WERI-Rb-1 (cell line): ENCODE results near the gene SLC35A3.
A peak's percentile ranks its signal among the peaks of the same experiment; 100 is the strongest.
"Not testable (repeated sequence)": the region's sequence is repeated elsewhere in the genome, so short reads cannot be mapped to it uniquely, and the experiment has no call there.

Source experiments
- DNase-seq: peaks from one replicate; pipeline ENCODE4 v3.0.0-alpha.2; 2020
- H3K27ac ChIP-seq: fragments of 250-450 bp; sonication (Bioruptor Pico); 2 replicates; pipeline ENCODE4 v1.5.1; 2020; ENCODE audit warnings: mild to moderate bottlenecking, moderate library complexity
- H3K27me3 ChIP-seq: fragments of 250-450 bp; sonication (Bioruptor Pico); 2 replicates; pipeline ENCODE4 v1.5.1; 2021; ENCODE audit warnings: mild to moderate bottlenecking, low read depth, moderate library complexity; ENCODE audit not compliant: insufficient read depth, severe bottlenecking
- H3K36me3 ChIP-seq: fragments of 250-450 bp; sonication (Bioruptor Pico); 2 replicates; pipeline ENCODE4 v1.5.1; 2020; ENCODE audit warnings: mild to moderate bottlenecking, moderate library complexity
- H3K4me3 ChIP-seq: 2 replicates; pipeline ENCODE4 v1.5.1; 2011; ENCODE audit warnings: low read depth, mild to moderate bottlenecking, control low read depth, low read length
- H3K9me3 ChIP-seq: fragments of 250-450 bp; sonication (Bioruptor Pico); 2 replicates; pipeline ENCODE4 v1.5.1; 2021; ENCODE audit warnings: mild to moderate bottlenecking, moderate library complexity; ENCODE audit not compliant: severe bottlenecking
- TF ChIP-seq, protein P1 (sequence below): IDR thresholded peaks from 2 replicates; pipeline ENCODE4 v1.5.1; 2011; ENCODE audit warnings: low read depth, mild to moderate bottlenecking, control low read depth, inconsistent platforms, low read length

Gene SLC35A3

DNA sequence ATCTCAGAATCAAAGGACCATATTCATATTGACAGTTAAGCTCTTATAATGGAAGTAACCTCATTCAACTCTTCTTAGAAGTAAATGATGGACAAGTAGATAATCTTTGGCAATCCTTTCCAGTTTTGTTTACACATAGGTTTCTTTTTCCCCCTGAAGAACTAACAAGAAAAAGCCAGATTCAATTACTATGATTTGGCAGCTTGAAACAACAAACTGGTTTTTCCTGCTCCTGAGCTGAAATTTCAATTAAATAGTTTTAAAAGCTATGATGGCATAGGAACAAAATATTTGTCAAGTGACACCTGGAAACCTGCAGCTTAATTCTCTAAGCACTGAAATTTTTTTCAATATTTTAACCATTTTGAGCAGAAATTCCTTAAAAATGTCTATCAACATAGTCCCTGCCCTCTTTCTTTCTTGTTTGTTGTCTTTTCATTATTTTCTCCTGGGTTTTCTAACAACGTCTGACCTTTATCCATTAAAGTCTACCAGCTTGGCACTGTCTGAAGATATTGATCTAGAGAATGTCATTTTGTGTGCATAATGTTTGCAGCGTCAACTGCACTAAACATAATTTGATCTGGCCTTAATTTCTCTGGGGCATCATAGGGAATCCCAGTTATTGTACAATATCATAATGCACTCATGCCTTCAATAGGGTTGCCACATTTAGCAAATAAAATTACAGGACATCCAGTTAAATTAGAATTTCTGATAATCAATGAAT, 4.0 kb upstream of the SLC35A3 start:
- DNase-seq = no peak
- Histone ChIP-seq H3K27ac (no peak overlapping the region), H3K36me3 (no peaks in the 10 kb centered on the region), H3K27me3 (no peaks in the 10 kb centered on the region), H3K4me3 (no peak overlapping the region), H3K9me3 (no peaks in the 10 kb centered on the region)
- TF ChIP-seq, protein P1, sequence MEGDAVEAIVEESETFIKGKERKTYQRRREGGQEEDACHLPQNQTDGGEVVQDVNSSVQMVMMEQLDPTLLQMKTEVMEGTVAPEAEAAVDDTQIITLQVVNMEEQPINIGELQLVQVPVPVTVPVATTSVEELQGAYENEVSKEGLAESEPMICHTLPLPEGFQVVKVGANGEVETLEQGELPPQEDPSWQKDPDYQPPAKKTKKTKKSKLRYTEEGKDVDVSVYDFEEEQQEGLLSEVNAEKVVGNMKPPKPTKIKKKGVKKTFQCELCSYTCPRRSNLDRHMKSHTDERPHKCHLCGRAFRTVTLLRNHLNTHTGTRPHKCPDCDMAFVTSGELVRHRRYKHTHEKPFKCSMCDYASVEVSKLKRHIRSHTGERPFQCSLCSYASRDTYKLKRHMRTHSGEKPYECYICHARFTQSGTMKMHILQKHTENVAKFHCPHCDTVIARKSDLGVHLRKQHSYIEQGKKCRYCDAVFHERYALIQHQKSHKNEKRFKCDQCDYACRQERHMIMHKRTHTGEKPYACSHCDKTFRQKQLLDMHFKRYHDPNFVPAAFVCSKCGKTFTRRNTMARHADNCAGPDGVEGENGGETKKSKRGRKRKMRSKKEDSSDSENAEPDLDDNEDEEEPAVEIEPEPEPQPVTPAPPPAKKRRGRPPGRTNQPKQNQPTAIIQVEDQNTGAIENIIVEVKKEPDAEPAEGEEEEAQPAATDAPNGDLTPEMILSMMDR = no peak

DNA sequence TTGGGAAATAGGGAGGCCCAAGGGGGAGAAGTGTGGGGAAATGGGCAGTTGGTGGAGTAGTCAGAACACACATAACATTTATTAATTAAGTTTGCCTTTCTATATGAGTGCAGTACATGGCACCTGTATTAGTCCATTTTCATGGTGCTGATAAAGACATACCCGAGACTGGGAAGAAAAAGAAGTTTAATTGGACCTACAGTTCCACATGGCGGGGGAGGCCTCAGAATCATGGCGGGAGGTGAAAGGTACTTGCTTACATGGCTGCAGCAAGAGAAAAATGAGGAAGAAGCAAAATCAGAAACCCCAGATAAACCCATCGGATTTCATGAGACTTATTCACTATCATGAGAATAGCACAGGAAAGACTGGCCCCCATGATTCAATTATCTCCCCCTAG, 1.6 kb upstream of the SLC35A3 start:
- Histone ChIP-seq H3K4me3 (no peak overlapping the region), H3K27me3 (no peaks in the 10 kb centered on the region), H3K27ac (no peak overlapping the region), H3K9me3 (no peaks in the 10 kb centered on the region), H3K36me3 (no peaks in the 10 kb centered on the region)
- no peak for DNase-seq
- TF ChIP-seq, protein P1 = no peak

DNA sequence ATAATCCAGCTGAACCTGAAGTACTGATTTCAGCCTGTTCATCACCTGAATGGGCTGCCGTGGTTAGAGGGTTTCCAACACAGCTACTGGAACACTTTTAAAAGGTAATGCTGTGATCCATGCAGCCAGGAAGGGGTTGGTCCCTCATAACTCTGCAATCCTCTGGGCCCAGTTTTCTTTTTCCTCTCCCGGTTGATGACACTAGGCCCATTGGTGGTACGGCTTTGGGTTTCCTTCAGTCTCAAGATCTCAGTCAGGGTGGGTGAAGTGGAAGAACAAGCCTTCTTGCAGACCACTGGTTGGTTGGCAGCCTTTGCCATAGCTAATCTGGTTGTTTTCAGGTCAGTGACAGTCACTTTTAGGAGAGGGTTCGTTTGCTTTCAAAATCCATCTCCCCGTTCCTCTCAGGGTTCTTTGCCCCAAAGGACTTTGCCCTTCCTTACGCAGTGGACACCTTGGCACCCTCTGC, 502 bp upstream of the SLC35A3 start:
- peak; percentile 14 for DNase-seq
- Histone ChIP-seq H3K27ac (peak overlapping the region; percentile 69), H3K9me3 (no peaks in the 10 kb centered on the region), H3K4me3 (peak overlapping the region; percentile 77), H3K36me3 (no peaks in the 10 kb centered on the region), H3K27me3 (no peaks in the 10 kb centered on the region)
- TF ChIP-seq, protein P1 = no peak

DNA sequence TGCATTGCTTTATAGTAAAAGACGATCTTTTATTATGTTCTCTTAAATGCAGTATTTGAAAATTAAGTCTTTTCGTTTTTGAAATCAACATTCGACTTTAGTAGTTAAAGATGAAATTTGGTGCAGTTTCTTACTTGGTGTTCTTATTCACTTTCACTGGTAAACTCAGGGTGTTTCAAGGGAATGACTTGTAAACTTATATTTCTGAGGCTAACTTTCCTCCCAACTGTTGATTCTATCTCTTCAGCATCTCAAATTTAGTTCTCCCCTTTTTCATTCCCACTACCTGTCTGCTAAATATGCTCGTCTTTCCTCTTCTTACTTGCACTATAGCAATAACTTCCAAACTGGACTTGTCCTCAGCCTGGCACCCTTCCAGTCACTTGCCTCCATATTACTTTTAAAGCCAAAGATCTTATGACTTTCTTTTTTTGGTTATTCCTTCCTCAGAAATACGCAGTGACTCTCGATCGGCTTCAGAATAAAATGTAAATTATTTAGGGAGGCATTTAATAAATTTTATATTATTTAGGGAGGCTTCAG, 988 bp downstream of the SLC35A3 start:
- H3K27me3 ChIP-seq = no peaks in the 10 kb centered on the region
- no peaks in the 10 kb centered on the region for H3K9me3 ChIP-seq
- H3K4me3 ChIP-seq = peak overlapping the region; percentile 77
- no peak for DNase-seq
- H3K36me3 ChIP-seq = peaks cover 7% of the 10 kb centered on the region; the same call in 1 of the 2 replicates
- TF ChIP-seq, protein P1 = no peak
- H3K27ac ChIP-seq = no peak overlapping the region

DNA sequence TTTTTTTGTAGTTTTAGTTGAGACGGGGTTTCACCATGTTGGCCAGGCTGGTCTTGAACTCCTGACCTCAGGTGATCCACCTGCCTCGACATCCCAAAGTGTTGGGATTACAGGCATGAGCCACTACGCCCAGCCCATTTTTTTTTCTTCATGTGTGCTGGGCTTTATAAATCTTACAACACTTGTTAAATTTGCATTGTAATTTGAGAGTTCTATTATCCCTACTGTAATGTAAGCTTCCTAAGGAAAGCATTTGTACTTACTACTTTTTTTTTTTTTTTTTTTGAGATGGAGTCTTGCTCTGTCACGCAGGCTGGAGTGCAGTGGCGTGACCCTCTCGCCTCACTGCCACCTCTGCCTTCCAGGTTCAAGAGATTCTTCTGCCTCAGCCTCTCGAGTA, 2.3 kb downstream of the SLC35A3 start:
- H3K9me3 ChIP-seq, H3K27ac ChIP-seq, H3K4me3 ChIP-seq, H3K27me3 ChIP-seq, DNase-seq, H3K36me3 ChIP-seq: not testable (repeated sequence)

DNA sequence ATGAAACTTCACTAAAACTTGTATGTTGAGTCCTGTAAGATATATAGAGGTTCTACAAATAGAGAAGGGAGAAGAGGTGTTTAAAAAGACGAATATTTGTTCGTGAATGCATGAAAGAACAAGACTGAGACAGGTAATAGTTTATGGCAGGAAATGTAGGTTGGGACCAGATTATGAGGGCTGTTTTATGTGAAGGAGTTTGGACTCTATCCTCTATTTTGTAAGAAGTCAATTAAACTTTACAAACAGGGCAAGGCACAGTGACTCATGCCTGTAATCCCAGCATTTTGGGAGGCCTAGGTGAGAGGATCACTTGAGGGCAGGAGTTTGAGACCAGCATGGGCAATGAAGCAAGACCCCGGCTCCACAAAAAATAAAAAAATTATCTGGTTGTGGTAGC, 5.7 kb downstream of the SLC35A3 start:
- TF ChIP-seq, protein P1 = no peak
- Histone ChIP-seq H3K27ac (no peak overlapping the region), H3K4me3 (no peak overlapping the region), H3K9me3 (no peaks in the 10 kb centered on the region), H3K36me3 (peaks cover 7% of the 10 kb centered on the region; the same call in 1 of the 2 replicates), H3K27me3 (no peaks in the 10 kb centered on the region)
- DNase-seq = no peak

DNA sequence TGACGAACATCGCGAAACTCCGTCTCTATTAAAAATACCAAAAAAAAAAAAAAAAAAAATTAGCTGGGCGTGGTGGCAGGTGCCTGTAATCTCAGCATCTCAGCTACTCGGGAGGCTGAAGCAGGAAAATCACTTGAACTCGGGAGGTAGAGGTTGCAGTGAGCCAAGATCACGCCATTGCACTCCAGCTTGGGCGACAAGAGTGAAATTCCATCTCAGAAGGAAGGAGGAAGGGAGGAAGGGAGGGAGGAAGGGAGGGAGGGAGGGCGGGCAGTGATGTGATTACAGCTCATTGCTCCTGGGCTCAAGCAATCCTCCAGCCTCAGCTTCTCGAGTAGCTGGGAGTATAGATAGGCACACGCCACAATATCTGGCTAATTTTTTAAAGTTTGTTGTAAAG, 7.5 kb downstream of the SLC35A3 start:
- not testable (repeated sequence) for DNase-seq, H3K36me3 ChIP-seq

More for the DNA sequence above, 7.5 kb downstream of the SLC35A3 start:
- H3K27ac ChIP-seq, H3K4me3 ChIP-seq, H3K27me3 ChIP-seq, H3K9me3 ChIP-seq: not testable (repeated sequence)
